Endothelial cell (in vitro differentiated cells): ENCODE data around the gene EPHA7. TPM values are rescaled to one million over a fixed set of nuclear protein-coding genes. Genes with fewer than 3 reads are reported as not detected.

Source experiments
- DNase-seq: peaks from one replicate; pipeline ENCODE4 v3.0.0; 2021; ENCODE audit warnings: low spot score
- H3K27ac Mint-ChIP-seq: one replicate; pipeline ENCODE4 v1.8.0; 2021; ENCODE audit warnings: mixed read lengths, inconsistent platforms; ENCODE audit not compliant: unreplicated experiment
- H3K27me3 Mint-ChIP-seq: one replicate; pipeline ENCODE4 v1.8.0; 2021; ENCODE audit warnings: mild to moderate bottlenecking, moderate library complexity, mixed read lengths, inconsistent platforms; ENCODE audit not compliant: unreplicated experiment
- H3K36me3 Mint-ChIP-seq: one replicate; pipeline ENCODE4 v1.8.0; 2021; ENCODE audit warnings: mild to moderate bottlenecking, low read depth, mixed read lengths, inconsistent platforms; ENCODE audit not compliant: unreplicated experiment
- H3K4me1 Mint-ChIP-seq: one replicate; pipeline ENCODE4 v1.8.0; 2021; ENCODE audit warnings: mild to moderate bottlenecking, mixed read lengths, inconsistent platforms; ENCODE audit not compliant: unreplicated experiment
- H3K4me3 Mint-ChIP-seq: one replicate; pipeline ENCODE4 v1.8.0; 2021; ENCODE audit warnings: mild to moderate bottlenecking, mixed read lengths, inconsistent platforms; ENCODE audit not compliant: unreplicated experiment
- H3K9me3 Mint-ChIP-seq: one replicate; pipeline ENCODE4 v1.8.0; 2021; ENCODE audit warnings: mixed read lengths, inconsistent platforms; ENCODE audit not compliant: unreplicated experiment
- total RNA-seq: library from RNA; stranded (reverse); fragmentation: NEBNext Ultra II Directional; extraction: Animal tissue kit (Norgen Biotek cat#: 25700); gene quantifications from one replicate; pipeline ENCODE4 v1.2.1, GENCODE V29; 2021; ENCODE audit not compliant: unreplicated experiment
- TF ChIP-seq, protein P1 (sequence below): fragments of 200-600 bp; sonication (generic); IDR thresholded peaks from one replicate; pipeline ENCODE4 v1.5.0; 2021; ENCODE audit warnings: antibody characterized with exemption; ENCODE audit not compliant: unreplicated experiment

Gene EPHA7
- total RNA-seq, 1 donor from 2014 or later: 12.1 TPM

DNA sequence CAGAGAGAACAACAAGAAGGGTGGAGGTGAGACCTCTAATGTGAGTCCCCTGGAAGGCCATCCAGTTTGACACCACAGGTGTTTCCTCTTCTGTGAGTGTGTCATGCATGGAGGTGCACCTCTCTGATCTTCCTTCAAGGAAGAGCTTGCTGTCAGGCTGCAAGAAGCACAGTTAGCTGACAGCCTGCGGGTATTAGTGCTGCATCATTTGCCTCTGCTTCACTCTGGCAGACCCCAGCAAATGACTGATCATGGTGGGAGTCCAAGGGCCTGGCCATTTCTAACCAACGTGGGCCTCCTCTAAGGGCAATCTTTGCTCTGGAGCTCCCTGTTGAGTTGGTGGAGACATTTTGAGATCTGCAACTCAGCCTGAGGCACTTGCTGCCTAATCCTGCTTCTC lies 206.3 kb downstream of the EPHA7 start:
- Mint-ChIP-seq H3K27me3 (peaks cover 1% of the 10 kb centered on the region), H3K36me3 (no peaks in the 10 kb centered on the region)
- TF ChIP-seq, protein P1, sequence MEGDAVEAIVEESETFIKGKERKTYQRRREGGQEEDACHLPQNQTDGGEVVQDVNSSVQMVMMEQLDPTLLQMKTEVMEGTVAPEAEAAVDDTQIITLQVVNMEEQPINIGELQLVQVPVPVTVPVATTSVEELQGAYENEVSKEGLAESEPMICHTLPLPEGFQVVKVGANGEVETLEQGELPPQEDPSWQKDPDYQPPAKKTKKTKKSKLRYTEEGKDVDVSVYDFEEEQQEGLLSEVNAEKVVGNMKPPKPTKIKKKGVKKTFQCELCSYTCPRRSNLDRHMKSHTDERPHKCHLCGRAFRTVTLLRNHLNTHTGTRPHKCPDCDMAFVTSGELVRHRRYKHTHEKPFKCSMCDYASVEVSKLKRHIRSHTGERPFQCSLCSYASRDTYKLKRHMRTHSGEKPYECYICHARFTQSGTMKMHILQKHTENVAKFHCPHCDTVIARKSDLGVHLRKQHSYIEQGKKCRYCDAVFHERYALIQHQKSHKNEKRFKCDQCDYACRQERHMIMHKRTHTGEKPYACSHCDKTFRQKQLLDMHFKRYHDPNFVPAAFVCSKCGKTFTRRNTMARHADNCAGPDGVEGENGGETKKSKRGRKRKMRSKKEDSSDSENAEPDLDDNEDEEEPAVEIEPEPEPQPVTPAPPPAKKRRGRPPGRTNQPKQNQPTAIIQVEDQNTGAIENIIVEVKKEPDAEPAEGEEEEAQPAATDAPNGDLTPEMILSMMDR: no peak

DNA sequence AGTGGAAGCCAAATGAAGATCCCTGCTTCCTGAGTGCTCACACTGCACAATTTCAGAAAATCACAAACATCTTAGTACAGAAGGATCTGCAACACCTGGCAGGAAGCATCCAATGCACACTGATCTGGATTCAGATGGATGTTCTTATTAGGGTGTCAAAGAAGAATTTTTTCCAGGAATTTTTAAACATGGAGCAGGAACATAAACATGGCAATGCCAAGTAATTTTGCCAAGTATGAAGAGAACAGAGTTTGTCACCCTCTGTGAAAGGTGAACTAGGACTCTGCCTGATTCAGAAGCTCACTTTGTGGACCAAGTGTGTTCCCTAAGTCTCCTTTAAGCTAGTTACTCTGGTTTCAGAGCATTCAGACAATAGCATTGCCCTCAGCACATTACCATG lies 208.5 kb downstream of the EPHA7 start:
- H3K36me3 Mint-ChIP-seq: no peaks in the 10 kb centered on the region
- peaks cover 1% of the 10 kb centered on the region for H3K27me3 Mint-ChIP-seq
- no peak overlapping the region for H3K27ac Mint-ChIP-seq

More for the DNA sequence above, 206.3 kb downstream of the EPHA7 start:
- Mint-ChIP-seq H3K4me1 (peaks cover 5% of the 10 kb centered on the region), H3K9me3 (no peaks in the 10 kb centered on the region), H3K4me3 (no peak overlapping the region), H3K27ac (peak overlapping the region; percentile 53)
- DNase-seq: no peak

DNA sequence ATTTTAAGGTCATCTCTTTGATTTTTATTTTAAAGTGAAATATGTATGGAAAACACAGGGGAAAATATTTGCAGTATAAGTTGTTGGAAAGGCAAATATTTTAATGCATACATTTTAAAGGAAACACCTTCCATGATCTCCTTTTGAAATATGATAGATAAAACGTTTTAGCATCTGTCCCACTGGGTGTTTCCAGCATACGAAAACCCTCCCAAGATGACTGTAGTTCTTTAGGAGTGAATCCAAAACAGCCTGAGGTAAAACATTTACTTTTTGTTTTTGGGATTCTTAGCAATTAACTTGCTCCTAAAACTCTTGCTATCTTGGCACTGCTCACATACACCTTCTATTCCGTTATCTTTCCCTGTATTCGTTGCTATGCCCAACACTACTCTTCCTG lies 210.0 kb downstream of the EPHA7 start:
- DNase-seq: no peak
- H3K27ac Mint-ChIP-seq: no peak overlapping the region
- H3K4me3 Mint-ChIP-seq: no peak overlapping the region
- H3K36me3 Mint-ChIP-seq: no peaks in the 10 kb centered on the region
- H3K9me3 Mint-ChIP-seq: no peaks in the 10 kb centered on the region
- H3K27me3 Mint-ChIP-seq: peaks cover 1% of the 10 kb centered on the region
- TF ChIP-seq, protein P1: no peak
- H3K4me1 Mint-ChIP-seq: peaks cover 5% of the 10 kb centered on the region

More for the DNA sequence above, 208.5 kb downstream of the EPHA7 start:
- no peak overlapping the region for H3K4me3 Mint-ChIP-seq
- H3K9me3 Mint-ChIP-seq: no peaks in the 10 kb centered on the region
- no peak for DNase-seq
- TF ChIP-seq, protein P1: no peak
- H3K4me1 Mint-ChIP-seq: peaks cover 5% of the 10 kb centered on the region

DNA sequence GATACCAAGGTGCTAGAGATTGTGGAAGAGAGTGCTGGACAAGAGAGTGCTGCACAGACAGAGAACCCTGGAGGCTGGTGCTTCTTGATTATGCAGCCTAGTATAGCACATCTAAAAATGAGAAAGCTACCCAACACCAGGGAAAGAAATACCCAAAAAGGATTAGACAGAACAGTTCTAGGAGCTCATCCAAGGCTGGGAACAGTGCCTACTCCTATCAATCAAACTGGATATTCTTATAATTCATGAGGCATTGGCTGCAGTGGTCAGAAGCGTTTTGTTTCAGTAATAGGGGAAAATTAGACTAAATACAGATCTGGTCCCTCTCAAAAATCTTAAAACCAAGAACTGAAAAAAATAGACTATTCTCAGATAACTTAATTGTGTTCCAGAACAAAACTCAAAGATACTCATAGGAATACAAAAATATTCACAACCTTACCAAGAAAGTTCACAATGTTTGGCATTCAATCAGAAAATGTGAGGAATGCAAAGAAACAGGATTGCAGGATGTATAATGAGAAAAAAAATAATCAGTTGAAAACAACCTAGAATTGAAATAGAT lies 222.9 kb downstream of the EPHA7 start:
- no peaks in the 10 kb centered on the region for H3K27me3 Mint-ChIP-seq
- no peaks in the 10 kb centered on the region for H3K36me3 Mint-ChIP-seq
- no peaks in the 10 kb centered on the region for H3K4me1 Mint-ChIP-seq
- TF ChIP-seq, protein P1: no peak
- no peak overlapping the region for H3K27ac Mint-ChIP-seq
- no peak overlapping the region for H3K4me3 Mint-ChIP-seq
- peaks cover 4% of the 10 kb centered on the region for H3K9me3 Mint-ChIP-seq
- no peak for DNase-seq

DNA sequence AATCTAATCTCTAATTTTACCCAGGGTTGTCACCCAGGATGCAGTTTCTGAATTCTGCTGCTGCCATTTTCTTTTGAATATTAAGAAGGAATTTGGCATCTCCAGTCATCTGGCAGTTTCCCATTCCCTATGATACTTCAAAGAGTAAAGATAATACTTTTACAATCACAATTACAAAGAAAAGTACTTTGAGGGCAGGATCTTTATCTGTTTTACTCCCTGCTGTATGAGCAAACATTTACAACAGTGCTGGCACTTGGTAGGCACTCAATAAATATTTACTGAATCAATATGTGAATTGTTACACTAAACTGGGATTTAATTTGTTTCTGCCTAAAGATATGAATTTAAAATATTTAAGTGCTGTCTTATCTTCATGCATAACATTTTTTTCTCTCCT lies 224.9 kb downstream of the EPHA7 start:
- DNase-seq: no peak
- Mint-ChIP-seq H3K36me3 (no peaks in the 10 kb centered on the region), H3K27me3 (no peaks in the 10 kb centered on the region), H3K4me3 (no peak overlapping the region), H3K27ac (no peak overlapping the region), H3K9me3 (peaks cover 4% of the 10 kb centered on the region), H3K4me1 (no peaks in the 10 kb centered on the region)
- TF ChIP-seq, protein P1: no peak
